ENCODE measurements around the gene BDNF. TPM values are rescaled to one million over a fixed set of nuclear protein-coding genes. Genes with fewer than 3 reads are reported as not detected.

BDNF gene
- total RNA-seq, 1 experiment from 2014 or later, result 6.3 TPM

DNA sequence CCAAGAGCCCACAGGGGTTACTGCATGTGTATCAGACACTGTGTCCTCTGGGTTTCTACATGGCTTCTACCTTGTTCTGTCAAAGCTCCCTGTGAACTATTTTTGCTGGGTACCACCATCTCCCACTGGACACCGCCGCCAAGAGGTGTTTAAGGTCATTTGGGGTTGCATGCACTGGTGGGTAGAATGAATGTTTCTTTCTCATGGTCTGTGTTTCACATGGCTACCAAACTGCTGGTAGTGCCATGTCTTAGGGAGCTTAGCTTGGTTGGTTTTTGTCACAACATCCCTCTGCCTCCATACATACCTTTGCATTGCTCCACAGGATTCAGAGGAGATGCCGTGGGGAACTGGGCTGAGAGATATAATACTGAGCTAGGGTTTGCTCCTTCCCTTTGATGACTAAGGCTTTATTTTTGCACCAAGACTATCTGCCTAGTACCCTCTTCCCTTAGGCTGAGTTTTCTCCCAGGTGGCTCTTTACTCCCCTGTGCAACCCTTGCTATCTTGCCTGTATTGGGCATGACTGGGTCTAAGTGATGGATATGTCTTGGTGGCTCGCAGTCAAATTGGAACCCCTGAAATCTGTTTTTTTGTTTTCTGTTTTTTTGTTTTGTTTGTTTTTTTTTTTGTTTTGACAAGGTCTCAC is 73.2 kb downstream of the BDNF start:
- H3K27me3 Mint-ChIP-seq (ENCODE audit: insufficient read depth, unreplicated experiment), result no peaks in the 10 kb centered on the region
- intact Hi-C loops (cut with micrococcal nuclease), result no loop called here
- ChIA-PET CTCF (interaction anchor here (0.5 kb wide), 1 partner anchor 1408 kb away, joined by 3 read pairs; no protein-coding TSS in a partner anchor), POLR2A (interaction anchor here (0.6 to 1.0 kb wide), 2 partner anchors 9 to 1358 kb away, joined by 3 read pairs; no protein-coding TSS in a partner anchor)
- H3K4me1 Mint-ChIP-seq (ENCODE audit: insufficient read depth, unreplicated experiment), result no peaks in the 10 kb centered on the region
- no peak for TF ChIP-seq CTCF (IDR thresholded peaks at IDR 0.05; ENCODE audit: unreplicated experiment)
- H3K27ac Mint-ChIP-seq (ENCODE audit: low read depth, unreplicated experiment), result no peak overlapping the region
- no peak overlapping the region for H3K4me3 Mint-ChIP-seq (ENCODE audit: unreplicated experiment)
- DNase-seq (ENCODE audit: unreplicated experiment), result no peak
- H3K36me3 Mint-ChIP-seq (ENCODE audit: insufficient read depth, unreplicated experiment), result no peaks in the 10 kb centered on the region
- BruUV-seq (replicated peaks), result no TSS peak
- H3K9me3 Mint-ChIP-seq (ENCODE audit: unreplicated experiment), result no peaks in the 10 kb centered on the region

GRCh38 chr11:27626269-27626937 is 73.9 kb downstream of the BDNF start:
- CTCF ChIA-PET, result interaction anchor here (0.5 kb wide), 1 partner anchor 1409 kb away, joined by 3 read pairs; no protein-coding TSS in a partner anchor
- H3K4me1 Mint-ChIP-seq (ENCODE audit: insufficient read depth, unreplicated experiment), result no peaks in the 10 kb centered on the region
- BruUV-seq (replicated peaks), result no TSS peak

DNA sequence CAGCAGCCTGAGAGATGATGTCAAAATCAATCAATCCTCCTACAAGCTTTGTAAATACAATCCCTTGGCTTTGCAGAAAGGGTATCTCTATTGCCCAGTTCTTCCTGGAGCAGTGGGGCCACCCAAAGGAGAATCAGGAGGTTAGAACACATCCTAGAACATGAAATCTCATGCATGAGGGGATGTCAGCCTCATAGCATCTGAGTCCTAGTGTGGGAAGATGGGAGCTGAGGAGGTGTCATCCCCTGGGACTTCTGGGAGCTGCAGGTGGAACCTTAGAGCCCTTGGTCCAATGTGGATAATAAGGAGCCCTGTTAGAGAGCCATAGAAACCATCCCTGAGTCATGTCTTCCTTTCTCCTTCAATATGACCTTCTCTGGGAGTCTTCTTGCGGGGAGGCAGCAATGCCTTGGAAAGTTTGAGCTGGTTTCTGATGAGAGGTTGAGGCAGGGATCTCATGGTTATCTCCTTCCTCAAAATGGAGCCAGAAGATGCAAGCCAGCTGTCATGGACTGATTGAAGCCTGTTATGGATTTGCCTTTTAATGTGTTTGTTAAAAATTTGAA is 74.8 kb downstream of the BDNF start:
- Mint-ChIP-seq H3K4me1 (ENCODE audit: insufficient read depth, unreplicated experiment) (no peaks in the 10 kb centered on the region), H3K9me3 (ENCODE audit: unreplicated experiment) (no peaks in the 10 kb centered on the region), H3K36me3 (ENCODE audit: insufficient read depth, unreplicated experiment) (no peaks in the 10 kb centered on the region), H3K4me3 (ENCODE audit: unreplicated experiment) (no peak overlapping the region), H3K27ac (ENCODE audit: low read depth, unreplicated experiment) (no peak overlapping the region), H3K27me3 (ENCODE audit: insufficient read depth, unreplicated experiment) (no peaks in the 10 kb centered on the region)
- no TSS peak for BruUV-seq (replicated peaks)
- TF ChIP-seq CTCF (IDR thresholded peaks at IDR 0.05; ENCODE audit: unreplicated experiment), result no peak
- no peak for DNase-seq (ENCODE audit: unreplicated experiment)
- ChIA-PET POLR2A (no interaction called here), CTCF (no interaction called here)
- intact Hi-C loops (cut with micrococcal nuclease), result no loop called here

More at GRCh38 chr11:27626269-27626937, 73.9 kb downstream of the BDNF start:
- intact Hi-C loops (cut with micrococcal nuclease), result no loop called here
- TF ChIP-seq CTCF (IDR thresholded peaks at IDR 0.05; ENCODE audit: unreplicated experiment), result no peak
- Mint-ChIP-seq H3K27me3 (ENCODE audit: insufficient read depth, unreplicated experiment) (no peaks in the 10 kb centered on the region), H3K27ac (ENCODE audit: low read depth, unreplicated experiment) (no peak overlapping the region), H3K36me3 (ENCODE audit: insufficient read depth, unreplicated experiment) (no peaks in the 10 kb centered on the region), H3K4me3 (ENCODE audit: unreplicated experiment) (no peak overlapping the region), H3K9me3 (ENCODE audit: unreplicated experiment) (no peaks in the 10 kb centered on the region)
- DNase-seq (ENCODE audit: unreplicated experiment), result no peak
- POLR2A ChIA-PET, result interaction anchor here (0.6 to 1.0 kb wide), 2 partner anchors 8 to 1358 kb away, joined by 3 read pairs; no protein-coding TSS in a partner anchor

- no peaks in the 10 kb centered on the region for H3K9me3 Mint-ChIP-seq (ENCODE audit: unreplicated experiment)
- no peaks in the 10 kb centered on the region for H3K4me1 Mint-ChIP-seq (ENCODE audit: insufficient read depth, unreplicated experiment)
- no peak for DNase-seq (ENCODE audit: unreplicated experiment)
- ChIA-PET CTCF (no interaction called here), POLR2A (no interaction called here)
- no peaks in the 10 kb centered on the region for H3K27me3 Mint-ChIP-seq (ENCODE audit: insufficient read depth, unreplicated experiment)
- H3K27ac Mint-ChIP-seq (ENCODE audit: low read depth, unreplicated experiment), result no peak overlapping the region
- H3K36me3 Mint-ChIP-seq (ENCODE audit: insufficient read depth, unreplicated experiment), result no peaks in the 10 kb centered on the region
- no TSS peak for BruUV-seq (replicated peaks)
- no peak overlapping the region for H3K4me3 Mint-ChIP-seq (ENCODE audit: unreplicated experiment)
- no peak for TF ChIP-seq CTCF (IDR thresholded peaks at IDR 0.05; ENCODE audit: unreplicated experiment)
- intact Hi-C loops (cut with micrococcal nuclease), result no loop called here
Observed at GRCh38 chr11:27623945-27624523, 76.2 kb downstream of the BDNF start.
